A549 (cell line): ENCODE data around the gene ICE2. TPM values are rescaled to one million over a fixed set of nuclear protein-coding genes. Genes with fewer than 3 reads are reported as not detected.
A peak's percentile ranks its signal among the peaks of the same experiment; 100 is the strongest.

ENCODE experiments used
- ATAC-seq, 2 experiments: fragments of 200-7000 bp in 1 of 2; fragments of >200 bp in 1 of 2; cut with Nextera tagmentation in 1 of 2; cut with Tn5 transposase in 1 of 2; 3 replicates each; pipeline versions ENCODE4 v1.8.0 to v1.9.1; 2018 to 2020; ENCODE audit warnings: mild to moderate bottlenecking in 1 of 2, moderate library complexity in 1 of 2
- CTCF ChIA-PET: fragments of 300-600 bp; sonication (Branson Sonifier 250); formaldehyde crosslinking; extraction: SDS; loops from one replicate; lab custom pipeline; 2021; ENCODE audit warnings: antibody characterized with exemption, inconsistent platforms; lab: Yijun Ruan, JAX
- POLR2A ChIA-PET: fragments of 350-600 bp; formaldehyde crosslinking; extraction: SDS; loops from one replicate; lab custom pipeline; 2021; ENCODE audit warnings: antibody characterized with exemption, inconsistent platforms; lab: Yijun Ruan, JAX
- DNase-seq, 2 experiments: peaks; one replicate each; pipeline versions ENCODE4 v3.0.0 to v3.0.0-alpha.2; 2011 to 2016; ENCODE audit warnings: low read depth in 1 of 2, low spot score in 1 of 2
- FAIRE-seq: peaks from 2 replicates; lab custom pipeline; 2011; peaks lifted over from hg19 to GRCh38; lab: Jason Lieb, UNC
- H3K27ac ChIP-seq, 2 experiments: fragments of >200 bp; sonication (Bioruptor Twin); formaldehyde crosslinking; 3 replicates each; pipeline ENCODE4 v1.5.1; 2016 to 2017
- H3K4me1 ChIP-seq: fragments of >200 bp; sonication (Bioruptor Twin); formaldehyde crosslinking; 3 replicates; pipeline ENCODE4 v1.6.1; 2016
- H3K4me2 ChIP-seq: fragments of >200 bp; sonication (Bioruptor Twin); formaldehyde crosslinking; 3 replicates; pipeline ENCODE4 v1.6.1; 2016
- H3K4me3 ChIP-seq: fragments of >200 bp; sonication (Bioruptor Twin); formaldehyde crosslinking; 3 replicates; pipeline ENCODE4 v1.5.1; 2016
- H3K9me3 ChIP-seq: fragments of >200 bp; sonication (Bioruptor Twin); formaldehyde crosslinking; 3 replicates; pipeline ENCODE4 v1.6.1; 2016
- CBX2 ChIP-seq: fragments of 200-600 bp; sonication (generic); IDR thresholded peaks from 2 replicates; pipeline ENCODE4 v1.6.1; 2016; ENCODE audit warnings: low read depth, mild to moderate bottlenecking, borderline replicate concordance
- CHD2 ChIP-seq: fragments of 150-350 bp; IDR thresholded peaks from 2 replicates; pipeline ENCODE4 v1.6.1; 2014; ENCODE audit warnings: low read length; ENCODE audit not compliant: partially characterized antibody
- CHD4 ChIP-seq: fragments of 200-600 bp; sonication (generic); IDR thresholded peaks from 2 replicates; pipeline ENCODE4 v1.6.1; 2016; ENCODE audit warnings: antibody characterized with exemption, mild to moderate bottlenecking, borderline replicate concordance
- E2F6 ChIP-seq: IDR thresholded peaks from 2 replicates; pipeline ENCODE4 v1.6.1; 2012; ENCODE audit warnings: low read depth, borderline replicate concordance
- EHF ChIP-seq: fragments of 250-450 bp; sonication (Bioruptor Pico); IDR thresholded peaks from 2 replicates; pipeline ENCODE4 v1.5.0; 2020; ENCODE audit warnings: mild to moderate bottlenecking
- ESRRA ChIP-seq: fragments of 150-350 bp; IDR thresholded peaks from 2 replicates; pipeline ENCODE4 v1.6.1; 2014; ENCODE audit warnings: mild to moderate bottlenecking, low read length, borderline replicate concordance
- FOSL2 ChIP-seq, 2 experiments: fragments of 450-650 bp in 1 of 2; fragments of >200 bp in 1 of 2; sonication (Bioruptor Twin) in 1 of 2; formaldehyde crosslinking; IDR thresholded peaks; 2 replicates each; pipeline versions ENCODE4 v1.5.0 to v1.6.1; 2016 to 2020; ENCODE audit warnings: mild to moderate bottlenecking in 1 of 2, moderate library complexity in 1 of 2
- FOXS1 ChIP-seq: fragments of 250-450 bp; sonication (Bioruptor Pico); IDR thresholded peaks from 2 replicates; pipeline ENCODE4 v1.5.0; 2020; ENCODE audit warnings: mild to moderate bottlenecking, moderate library complexity
- HEYL ChIP-seq: fragments of 250-450 bp; sonication (Bioruptor Pico); IDR thresholded peaks from 2 replicates; pipeline ENCODE4 v1.8.0; 2021; ENCODE audit warnings: mild to moderate bottlenecking, moderate library complexity
- HMGXB4 ChIP-seq: fragments of 250-450 bp; sonication (Bioruptor Pico); IDR thresholded peaks from 2 replicates; pipeline ENCODE4 v1.5.0; 2021; ENCODE audit warnings: mild to moderate bottlenecking, moderate library complexity, borderline replicate concordance
- HOXA7 ChIP-seq: fragments of 250-450 bp; sonication (Bioruptor Pico); IDR thresholded peaks from 2 replicates; pipeline ENCODE4 v1.5.0; 2020; ENCODE audit warnings: mild to moderate bottlenecking, moderate library complexity
- HOXB5 ChIP-seq: fragments of 250-450 bp; sonication (Bioruptor Pico); IDR thresholded peaks from 2 replicates; pipeline ENCODE4 v1.5.0; 2020; ENCODE audit warnings: mild to moderate bottlenecking, moderate library complexity
- JUN ChIP-seq, 2 experiments: fragments of >200 bp; sonication (Bioruptor Twin); formaldehyde crosslinking; IDR thresholded peaks; 2 replicates in 1 of 2; 3 replicates in 1 of 2; pipeline ENCODE4 v1.6.1; 2016 to 2017
- KDM5A ChIP-seq: fragments of 200-600 bp; sonication (generic); IDR thresholded peaks from 2 replicates; pipeline ENCODE4 v1.6.1; 2016; ENCODE audit warnings: antibody characterized with exemption, mild to moderate bottlenecking
- MYC ChIP-seq: IDR thresholded peaks from 2 replicates; pipeline ENCODE4 v1.6.1; 2012; ENCODE audit warnings: mild to moderate bottlenecking, inconsistent platforms, low read length, improper control_type of control experiment, borderline replicate concordance
- POLR2AphosphoS2 ChIP-seq: conservative IDR thresholded peaks from 2 replicates; pipeline ENCODE4 v1.6.1; 2012; ENCODE audit warnings: low read length, improper control_type of control experiment, inconsistent platforms
- REST ChIP-seq: fragments of 200-600 bp; sonication (generic); IDR thresholded peaks from 2 replicates; pipeline ENCODE4 v1.6.1; 2016; ENCODE audit warnings: antibody characterized with exemption, mild to moderate bottlenecking, moderate library complexity
- SREBF2 ChIP-seq: fragments of 450-650 bp; IDR thresholded peaks from 2 replicates; pipeline ENCODE4 v1.6.1; 2014; ENCODE audit warnings: mild to moderate bottlenecking, moderate library complexity
- USF2 ChIP-seq: fragments of 450-650 bp; IDR thresholded peaks from 2 replicates; pipeline ENCODE4 v1.6.1; 2014; ENCODE audit warnings: antibody characterized with exemption
- ZNF302 ChIP-seq: fragments of 250-450 bp; sonication (Bioruptor Pico); IDR thresholded peaks from 2 replicates; pipeline ENCODE4 v1.9.0; 2021; ENCODE audit warnings: inconsistent platforms, mild to moderate bottlenecking, moderate library complexity
- WGBS: methylation state at CpG from one replicate; pipeline ENCODE4 v1.1.6; 2017; ENCODE audit errors: missing lambda C conversion rate; 5-methylcytosine and 5-hydroxymethylcytosine counted together
- polyA plus RNA-seq, 4 experiments: library from polyadenylated mRNA; depleted of rRNA in 3 of 4; stranded (reverse); fragments of >200 nt; fragmentation: RNase III in 1 of 4; extraction: RNeasy Plus Mini Kit Qiagen cat#74134 plus additional on column Dnase treatment in 1 of 4; gene quantifications; 2 replicates in 3 of 4; 3 replicates in 1 of 4; pipeline ENCODE4 v1.2.3, GENCODE V29; 2011 to 2017

ICE2 gene
- polyA plus RNA-seq, 2 of the 4 experiments (the other 2 are of a cell fraction): 43.1 to 87.6 TPM

- TF ChIP-seq ZNF302 (no peak), SREBF2 (no peak), HOXA7 (CRISPR knock-in tag) (peak; percentile 71; the same call in 1 of the 2 replicates), POLR2AphosphoS2 (peak; percentile 24; the same call in 1 of the 2 replicates), MYC (no peak)
Measured at GRCh38 chr15:60396560-60396957, 82.4 kb downstream of the ICE2 start (continued).

GRCh38 chr15:60396100-60396499, 82.8 kb downstream of the ICE2 start:
- DNase-seq: peak in 1 of 2 experiments; percentile 69
- Histone ChIP-seq H3K27ac (peak overlapping the region; percentile 97 to 99), H3K4me1 (peaks cover 58% of the 10 kb centered on the region), H3K4me3 (peak overlapping the region; percentile 88), H3K4me2 (peak overlapping the region; percentile 94), H3K9me3 (no peaks in the 10 kb centered on the region)
- TF ChIP-seq HOXB5 (0 out of 2 replicates have a peak, but pooled peaks have one; percentile 10), REST (no peak), E2F6 (0 out of 2 replicates have a peak, but pooled peaks have one; percentile 5)
- CTCF ChIA-PET: interaction anchor here (0.7 to 6.5 kb wide), 8 partner anchors 13 to 53 kb away, joined by 3 to 58 read pairs (median 4); no protein-coding TSS in a partner anchor
- POLR2A ChIA-PET: interaction anchor here (1.0 to 10.2 kb wide), 8 partner anchors 11 to 707 kb away, joined by 3 to 152 read pairs (median 8); partner anchors contain the start of gene BNIP2
- WGBS: 1% methylated on average over 12 of the region's 12 CpGs
- FAIRE-seq: no peak
- ATAC-seq: no peak

GRCh38 chr15:60395276-60396011, 83.5 kb downstream of the ICE2 start:
- WGBS: 4% methylated on average over 9 of the region's 9 CpGs
- CTCF ChIA-PET: interaction anchor here (0.9 to 6.5 kb wide), 9 partner anchors 13 to 67 kb away, joined by 3 to 58 read pairs (median 4); no protein-coding TSS in a partner anchor
- no peak for DNase-seq
- TF ChIP-seq CHD4: no peak
- TF ChIP-seq E2F6: no peak
- TF ChIP-seq CHD2: no peak
- TF ChIP-seq JUN (IDR thresholded peaks at IDR 0.05): no peak
- TF ChIP-seq ESRRA: no peak
- TF ChIP-seq EHF (CRISPR knock-in tag): 0 out of 2 replicates have a peak, but pooled peaks have one; percentile 14
- TF ChIP-seq HMGXB4 (CRISPR knock-in tag): peak; percentile 70; the same call in 1 of the 2 replicates
- no peak for TF ChIP-seq KDM5A
- no peak for TF ChIP-seq CBX2
- no peak for TF ChIP-seq MYC
- no peak for TF ChIP-seq USF2
- TF ChIP-seq FOXS1 (CRISPR knock-in tag): 0 out of 2 replicates have a peak, but pooled peaks have one; percentile 39
- TF ChIP-seq FOSL2 (IDR thresholded peaks at IDR 0.05): no peak
- TF ChIP-seq FOSL2 (CRISPR knock-in tag; IDR thresholded peaks at IDR 0.05): peak; percentile 48
- TF ChIP-seq HEYL (CRISPR knock-in tag): 0 out of 2 replicates have a peak, but pooled peaks have one; percentile 9

More at GRCh38 chr15:60395276-60396011, 83.5 kb downstream of the ICE2 start:
- Histone ChIP-seq H3K4me1 (peaks cover 58% of the 10 kb centered on the region), H3K27ac (peak overlapping the region; percentile 97 to 99), H3K4me2 (peak overlapping the region; percentile 94), H3K4me3 (peak overlapping the region; percentile 88), H3K9me3 (no peaks in the 10 kb centered on the region)
- ATAC-seq (no peak), FAIRE-seq (no peak)
- POLR2A ChIA-PET: interaction anchor here (0.9 to 10.2 kb wide), 9 partner anchors 12 to 706 kb away, joined by 3 to 152 read pairs (median 7); partner anchors contain the start of gene BNIP2
